NK-92 (cell line): ENCODE data around the gene CADM2.

Source experiments
- DNase-seq: peaks from one replicate; lab custom pipeline; 2025; ENCODE audit not compliant: unreplicated experiment; lab: John Stamatoyannopoulos, UW

Gene CADM2

GRCh38 chr3:86087160-86087871 lies 1128.5 kb downstream of the CADM2 start:
- no peak for DNase-seq

- DNase-seq, result no peak
Observed at GRCh38 chr3:86104154-86104553, 1145.4 kb downstream of the CADM2 start.

GRCh38 chr3:86109434-86109833 lies 1150.6 kb downstream of the CADM2 start:
- no peak for DNase-seq
